Type B pancreatic cell (in vitro differentiated cells): ENCODE data around the gene KRTAP5-9. TPM values are rescaled to one million over a fixed set of nuclear protein-coding genes. Genes with fewer than 3 reads are reported as not detected.
"Not testable (repeated sequence)": the region's sequence is repeated elsewhere in the genome, so short reads cannot be mapped to it uniquely, and the experiment has no call there.

Experiments used
- DNase-seq: peaks from one replicate; pipeline ENCODE4 v3.0.0; 2021; ENCODE audit warnings: mixed read lengths; ENCODE audit not compliant: unreplicated experiment; ENCODE audit errors: extremely low spot score
- H3K27ac Mint-ChIP-seq: 2 replicates; pipeline ENCODE4 v1.8.0; 2021; ENCODE audit warnings: mild to moderate bottlenecking, mixed read lengths
- H3K27me3 Mint-ChIP-seq: 2 replicates; pipeline ENCODE4 v1.8.0; 2021; ENCODE audit warnings: mixed read lengths
- H3K36me3 Mint-ChIP-seq: 2 replicates; pipeline ENCODE4 v1.8.0; 2021; ENCODE audit warnings: mixed read lengths
- H3K4me1 Mint-ChIP-seq: one replicate; pipeline ENCODE4 v1.8.0; 2021; ENCODE audit warnings: mixed read lengths; ENCODE audit not compliant: unreplicated experiment
- H3K4me3 Mint-ChIP-seq: 2 replicates; pipeline ENCODE4 v1.8.0; 2021; ENCODE audit warnings: mild to moderate bottlenecking, mixed read lengths
- H3K9me3 Mint-ChIP-seq: 2 replicates; pipeline ENCODE4 v1.8.0; 2021; ENCODE audit warnings: mixed read lengths
- CTCF ChIP-seq: fragments of 200-600 bp; sonication (generic); conservative IDR thresholded peaks from 2 replicates; pipeline ENCODE4 v1.5.0; 2021; ENCODE audit warnings: antibody characterized with exemption, mild to moderate bottlenecking
- total RNA-seq: library from RNA; stranded (reverse); gene quantifications from 2 replicates; pipeline ENCODE4 v1.2.1, GENCODE V29; 2021; ENCODE audit warnings: low replicate concordance

KRTAP5-9 gene
- total RNA-seq, 1 donor from 2014 or later = 0.43 TPM

GRCh38 chr11:71518506-71519471, 29.4 kb upstream of the KRTAP5-9 start:
- Mint-ChIP-seq H3K9me3 (no peaks in the 10 kb centered on the region), H3K4me1 (no peaks in the 10 kb centered on the region), H3K27ac (no peak overlapping the region), H3K36me3 (no peaks in the 10 kb centered on the region), H3K4me3 (no peak overlapping the region), H3K27me3 (no peaks in the 10 kb centered on the region)
- TF ChIP-seq CTCF = no peak
- peak; percentile 65 for DNase-seq

DNA sequence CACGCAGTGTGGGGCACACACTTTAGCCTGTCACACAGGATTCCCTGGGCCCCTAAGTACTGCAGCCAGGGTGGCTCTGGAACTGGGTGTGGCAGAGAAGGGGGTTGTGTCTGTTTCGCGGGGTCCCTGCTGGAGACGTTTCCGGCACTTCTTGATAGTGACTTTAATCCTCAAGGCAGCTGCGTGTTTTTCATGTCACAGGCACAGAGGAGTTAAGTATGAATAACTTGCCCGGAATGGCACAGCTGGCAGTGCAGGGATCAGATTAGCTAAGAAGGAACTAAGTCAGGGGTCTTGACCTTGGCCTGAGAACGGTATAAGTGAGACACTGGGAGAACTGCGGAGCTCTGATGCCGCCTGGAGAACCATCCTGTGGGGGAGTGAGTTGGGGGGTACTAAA, 28.7 kb upstream of the KRTAP5-9 start:
- DNase-seq = peak; percentile 55
- no peak overlapping the region for H3K4me3 Mint-ChIP-seq
- no peaks in the 10 kb centered on the region for H3K4me1 Mint-ChIP-seq
- no peaks in the 10 kb centered on the region for H3K36me3 Mint-ChIP-seq
- H3K9me3 Mint-ChIP-seq = no peaks in the 10 kb centered on the region
- TF ChIP-seq CTCF = no peak
- H3K27ac Mint-ChIP-seq = no peak overlapping the region
- no peaks in the 10 kb centered on the region for H3K27me3 Mint-ChIP-seq

GRCh38 chr11:71525188-71525937, 22.9 kb upstream of the KRTAP5-9 start:
- DNase-seq = no peak
- no peak for TF ChIP-seq CTCF
- H3K36me3 Mint-ChIP-seq = no peaks in the 10 kb centered on the region
- no peaks in the 10 kb centered on the region for H3K9me3 Mint-ChIP-seq
- no peaks in the 10 kb centered on the region for H3K4me1 Mint-ChIP-seq
- no peak overlapping the region for H3K4me3 Mint-ChIP-seq
- no peaks in the 10 kb centered on the region for H3K27me3 Mint-ChIP-seq
- H3K27ac Mint-ChIP-seq = no peak overlapping the region

GRCh38 chr11:71525938-71526495, 22.2 kb upstream of the KRTAP5-9 start:
- H3K9me3 Mint-ChIP-seq = no peaks in the 10 kb centered on the region
- H3K4me3 Mint-ChIP-seq = no peak overlapping the region
- H3K4me1 Mint-ChIP-seq = no peaks in the 10 kb centered on the region
- no peak overlapping the region for H3K27ac Mint-ChIP-seq
- TF ChIP-seq CTCF = no peak
- no peaks in the 10 kb centered on the region for H3K36me3 Mint-ChIP-seq
- no peaks in the 10 kb centered on the region for H3K27me3 Mint-ChIP-seq
- no peak for DNase-seq

DNA sequence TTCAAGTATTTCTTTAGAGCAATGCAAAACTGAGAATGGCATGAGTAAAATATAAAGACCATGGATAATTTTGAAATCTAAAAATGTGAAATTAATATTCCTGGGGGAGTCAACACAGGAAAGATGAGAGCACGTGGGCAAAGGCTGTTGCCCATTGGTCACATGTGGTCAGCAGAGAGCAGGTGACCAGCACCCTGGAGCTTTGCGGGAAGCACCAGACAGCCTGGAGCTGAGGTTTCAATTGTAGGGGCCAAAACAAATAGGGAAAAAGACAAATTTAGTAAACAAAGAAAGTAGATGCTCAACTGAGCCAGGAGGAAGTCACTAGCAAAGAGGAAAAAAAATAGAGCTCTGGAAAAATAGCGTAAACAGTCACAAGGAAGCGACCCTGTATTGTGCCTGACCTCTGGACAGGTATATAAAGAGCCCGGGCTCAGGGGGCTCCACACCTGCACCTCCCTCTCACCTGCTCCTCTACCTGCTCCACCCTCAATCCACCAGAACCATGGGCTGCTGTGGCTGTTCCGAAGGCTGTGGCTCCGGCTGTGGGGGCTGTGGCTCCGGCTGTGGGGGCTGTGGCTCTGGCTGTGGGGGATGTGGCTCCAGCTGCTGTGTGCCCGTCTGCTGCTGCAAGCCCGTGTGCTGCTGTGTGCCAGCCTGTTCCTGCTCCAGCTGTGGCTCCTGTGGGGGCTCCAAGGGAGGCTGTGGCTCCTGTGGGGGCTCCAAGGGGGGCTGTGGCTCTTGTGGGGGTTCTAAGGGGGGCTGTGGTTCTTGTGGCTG, 21.2 kb upstream of the KRTAP5-9 start, which contains the start of gene KRTAP5-7:
Gene KRTAP5-7 (plus strand): TSS at position 472 of the 780 bp plus-strand sequence. CDS start 34 bp downstream, at position 506.
- not testable (repeated sequence) for H3K27ac Mint-ChIP-seq, H3K9me3 Mint-ChIP-seq, H3K4me3 Mint-ChIP-seq, H3K4me1 Mint-ChIP-seq, H3K36me3 Mint-ChIP-seq, H3K27me3 Mint-ChIP-seq
- DNase-seq = peak; percentile 39
